ENCODE data around the gene PHC2.

The PHC2 gene

GRCh38 chr1:33329600-33330305 is 101.1 kb downstream of the PHC2 start:
- DNase-seq: no peak

GRCh38 chr1:33328817-33329216 is 102.1 kb downstream of the PHC2 start:
- no peak for DNase-seq

- DNase-seq: peak; percentile 44 to 64
These were observed 103.1 kb downstream of the PHC2 start for GRCh38 chr1:33327587-33328325.

- DNase-seq: no peak
These were observed 104.1 kb downstream of the PHC2 start for GRCh38 chr1:33326785-33327184.

GRCh38 chr1:33324677-33325575 is 106.0 kb downstream of the PHC2 start:
- DNase-seq: no peak

GRCh38 chr1:33323663-33324477 is 107.0 kb downstream of the PHC2 start:
- no peak for DNase-seq

- no peak for DNase-seq
These were observed 107.9 kb downstream of the PHC2 start for GRCh38 chr1:33322870-33323585.

GRCh38 chr1:33322109-33322508 is 108.8 kb downstream of the PHC2 start:
- DNase-seq: no peak

- DNase-seq: no peak
These were observed 109.7 kb downstream of the PHC2 start for GRCh38 chr1:33321178-33321577.

GRCh38 chr1:33320619-33321165 is 110.2 kb downstream of the PHC2 start, which contains the start of gene A3GALT2:
Gene A3GALT2 (minus strand): TSS chr1:33321098. CDS start chr1:33321098, 0 bp downstream.
- no peak for DNase-seq

- DNase-seq: no peak
These were observed 110.8 kb downstream of the PHC2 start for GRCh38 chr1:33319949-33320618.

- no peak for DNase-seq
These were observed 111.5 kb downstream of the PHC2 start for GRCh38 chr1:33319186-33319948.

- DNase-seq: no peak
These were observed 112.9 kb downstream of the PHC2 start for GRCh38 chr1:33317946-33318345.

GRCh38 chr1:33317354-33317753 is 113.5 kb downstream of the PHC2 start:
- no peak for DNase-seq

- no peak for DNase-seq
These were observed 114.3 kb downstream of the PHC2 start for GRCh38 chr1:33316601-33317000.

- DNase-seq: no peak
These were observed 116.5 kb downstream of the PHC2 start for GRCh38 chr1:33314416-33314815.

GRCh38 chr1:33312413-33312749 is 118.5 kb downstream of the PHC2 start:
- DNase-seq: no peak

- no peak for DNase-seq
These were observed 119.0 kb downstream of the PHC2 start for GRCh38 chr1:33311706-33312412.

GRCh38 chr1:33310702-33311101 is 120.2 kb downstream of the PHC2 start:
- no peak for DNase-seq
